OCI-LY7 (cell line): ENCODE data around the gene DRC7. TPM values are rescaled to one million over a fixed set of nuclear protein-coding genes. Genes with fewer than 3 reads are reported as not detected.

ENCODE experiments used
- BruUV-seq: library from RNA; stranded (reverse); fragments of 400-500 nt; replicated peaks from 2 replicates; lab custom pipeline; 2021; lab: Mats Ljungman, UMichigan
- CTCF ChIA-PET: fragments of 300-600 bp; sonication (Branson Sonifier 250); formaldehyde crosslinking; loops from one replicate; lab custom pipeline; 2022; ENCODE audit warnings: antibody characterized with exemption; ENCODE audit not compliant: unreplicated experiment; lab: Charles Lee
- POLR2A ChIA-PET: fragments of 300-600 bp; sonication (Branson Sonifier 250); formaldehyde crosslinking; loops from one replicate; lab custom pipeline; 2022; ENCODE audit warnings: antibody characterized with exemption; lab: Charles Lee
- DNase-seq: peaks from one replicate; pipeline ENCODE4 v3.0.0-alpha.2; 2015; ENCODE audit warnings: low spot score
- H2AFZ ChIP-seq: fragments of 200-600 bp; sonication (generic), shearing (Covaris generic); 2 replicates; pipeline ENCODE4 v1.6.1; 2014; ENCODE audit warnings: mild to moderate bottlenecking, antibody characterized with exemption, low read length, moderate library complexity
- H3K27ac ChIP-seq: fragments of 200-600 bp; sonication (generic); 2 replicates; pipeline ENCODE4 v1.5.1; 2014; ENCODE audit warnings: mixed run types, low read depth, mild to moderate bottlenecking, moderate library complexity, low read length, inconsistent platforms; ENCODE audit not compliant: poor library complexity, severe bottlenecking
- H3K36me3 ChIP-seq: fragments of 200-600 bp; sonication (generic); 2 replicates; pipeline ENCODE4 v1.6.1; 2014; ENCODE audit warnings: mild to moderate bottlenecking, antibody characterized with exemption, low read length, moderate library complexity, mixed read lengths; ENCODE audit not compliant: insufficient read depth
- H3K4me1 ChIP-seq: fragments of 200-600 bp; sonication (generic); 2 replicates; pipeline ENCODE4 v1.5.1; 2014; ENCODE audit warnings: mild to moderate bottlenecking, low read length; ENCODE audit not compliant: insufficient read depth, poor library complexity, severe bottlenecking
- H3K4me2 ChIP-seq: fragments of 200-600 bp; sonication (generic); 2 replicates; pipeline ENCODE4 v1.6.1; 2014; ENCODE audit warnings: mild to moderate bottlenecking, low read length
- H3K4me3 ChIP-seq: fragments of 200-600 bp; sonication (generic); 2 replicates; pipeline ENCODE4 v1.5.1; 2014; ENCODE audit warnings: mild to moderate bottlenecking, low read depth, low read length; ENCODE audit not compliant: poor library complexity, severe bottlenecking
- H3K79me2 ChIP-seq: fragments of 200-600 bp; sonication (generic); 2 replicates; pipeline ENCODE4 v1.6.1; 2016; ENCODE audit warnings: low read depth, mild to moderate bottlenecking, low read length, moderate library complexity, mixed read lengths; ENCODE audit not compliant: insufficient read depth
- H3K9me2 ChIP-seq: fragments of 200-600 bp; sonication (generic); 2 replicates; pipeline ENCODE4 v1.6.1; 2016; ENCODE audit warnings: mild to moderate bottlenecking, low read length, mixed read lengths; ENCODE audit not compliant: insufficient read depth
- H3K9me3 ChIP-seq: fragments of 200-600 bp; sonication (generic); 2 replicates; pipeline ENCODE4 v1.6.1; 2014; ENCODE audit warnings: mild to moderate bottlenecking, mixed run types, low read length, mixed read lengths
- H4K20me1 ChIP-seq: fragments of 200-600 bp; sonication (generic); 2 replicates; pipeline ENCODE4 v1.6.1; 2014; ENCODE audit warnings: mild to moderate bottlenecking, antibody characterized with exemption, low read length, moderate library complexity, mixed read lengths; ENCODE audit not compliant: insufficient read depth
- EZH2phosphoT487 ChIP-seq: fragments of 200-600 bp; sonication (generic); IDR thresholded peaks from 2 replicates; pipeline ENCODE4 v1.6.1; 2018; ENCODE audit warnings: low read depth, borderline replicate concordance, mild to moderate bottlenecking, mixed run types, antibody characterized with exemption, low read length, moderate library complexity, mixed read lengths
- intact Hi-C: fragments of 100-400 bp; cut with micrococcal nuclease; formaldehyde crosslinking; loops from one replicate; pipeline ENCODE4 v1.10.0; 2022; ENCODE audit not compliant: unreplicated experiment
- total RNA-seq, 2 experiments: library from RNA; depleted of rRNA in 1 of 2; stranded (reverse); fragments of >200 nt in 1 of 2; shearing (Covaris generic) in 1 of 2; gene quantifications; 2 replicates each; pipeline ENCODE4 v1.2.3, GENCODE V29; 2014 to 2022
- TF ChIP-seq, protein P1 (sequence below): fragments of 200-600 bp; sonication (generic); conservative IDR thresholded peaks from 2 replicates; pipeline ENCODE4 v1.5.1; 2014; ENCODE audit warnings: mild to moderate bottlenecking, antibody characterized with exemption, low read length, moderate library complexity, mixed read lengths

DRC7 gene
- total RNA-seq, 2 experiments from 2014 or later, result 0.44 to 0.46 TPM

DNA sequence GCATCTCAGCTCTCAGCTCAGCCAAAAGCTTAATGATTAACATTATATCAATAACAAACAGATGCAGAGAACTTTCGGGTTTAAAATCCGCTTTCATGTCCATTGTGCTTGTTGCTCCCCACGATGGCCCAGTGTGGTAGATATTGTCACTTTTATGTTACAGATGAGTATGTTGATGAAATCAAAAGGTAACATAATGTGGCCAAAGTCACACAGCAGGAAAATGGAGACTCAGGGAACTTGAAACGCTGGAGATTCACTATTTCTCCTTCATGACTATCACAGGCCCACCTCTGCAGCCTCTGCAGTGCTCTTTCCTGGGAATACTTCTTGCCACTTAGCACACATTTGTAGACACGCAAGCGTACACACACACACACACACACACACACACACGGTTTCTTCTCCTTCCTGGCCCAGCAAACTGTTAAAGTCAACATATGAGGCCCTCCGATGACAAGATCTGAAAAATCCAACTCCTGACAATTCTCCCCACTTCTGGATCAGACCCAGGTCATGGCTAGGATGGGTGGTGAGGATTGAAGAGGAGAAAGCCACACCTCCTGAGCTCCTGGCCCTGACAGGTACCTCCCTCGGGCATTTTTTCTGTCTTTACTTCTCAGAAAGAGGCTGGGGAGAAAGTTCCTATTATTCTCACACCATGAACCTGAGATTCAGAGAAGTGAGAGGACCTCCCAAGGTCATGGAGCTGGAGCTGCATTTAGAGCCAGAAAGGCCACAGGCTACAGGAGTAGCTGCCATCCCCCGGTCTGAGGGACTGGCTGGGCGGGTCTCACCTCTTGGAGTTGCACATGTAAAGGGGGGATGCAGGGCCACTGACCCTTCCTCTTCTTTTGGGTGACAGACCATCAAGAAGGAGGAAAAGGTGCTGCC, 9.7 kb downstream of the DRC7 start:
- H2AFZ ChIP-seq, result no peak overlapping the region
- no peak overlapping the region for H3K4me2 ChIP-seq
- H4K20me1 ChIP-seq, result no peaks in the 10 kb centered on the region
- H3K9me2 ChIP-seq, result no peaks in the 10 kb centered on the region
- H3K27ac ChIP-seq, result no peak overlapping the region
- no peak for TF ChIP-seq EZH2phosphoT487
- TF ChIP-seq, protein P1, sequence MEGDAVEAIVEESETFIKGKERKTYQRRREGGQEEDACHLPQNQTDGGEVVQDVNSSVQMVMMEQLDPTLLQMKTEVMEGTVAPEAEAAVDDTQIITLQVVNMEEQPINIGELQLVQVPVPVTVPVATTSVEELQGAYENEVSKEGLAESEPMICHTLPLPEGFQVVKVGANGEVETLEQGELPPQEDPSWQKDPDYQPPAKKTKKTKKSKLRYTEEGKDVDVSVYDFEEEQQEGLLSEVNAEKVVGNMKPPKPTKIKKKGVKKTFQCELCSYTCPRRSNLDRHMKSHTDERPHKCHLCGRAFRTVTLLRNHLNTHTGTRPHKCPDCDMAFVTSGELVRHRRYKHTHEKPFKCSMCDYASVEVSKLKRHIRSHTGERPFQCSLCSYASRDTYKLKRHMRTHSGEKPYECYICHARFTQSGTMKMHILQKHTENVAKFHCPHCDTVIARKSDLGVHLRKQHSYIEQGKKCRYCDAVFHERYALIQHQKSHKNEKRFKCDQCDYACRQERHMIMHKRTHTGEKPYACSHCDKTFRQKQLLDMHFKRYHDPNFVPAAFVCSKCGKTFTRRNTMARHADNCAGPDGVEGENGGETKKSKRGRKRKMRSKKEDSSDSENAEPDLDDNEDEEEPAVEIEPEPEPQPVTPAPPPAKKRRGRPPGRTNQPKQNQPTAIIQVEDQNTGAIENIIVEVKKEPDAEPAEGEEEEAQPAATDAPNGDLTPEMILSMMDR, result no peak
- ChIA-PET POLR2A (interaction anchor here (0.6 kb wide), 1 partner anchor 1997 kb away, joined by 3 read pairs; no protein-coding TSS in a partner anchor), CTCF (no interaction called here)
- H3K36me3 ChIP-seq, result no peaks in the 10 kb centered on the region
- H3K4me3 ChIP-seq, result no peak overlapping the region
- no TSS peak for BruUV-seq
- no peaks in the 10 kb centered on the region for H3K4me1 ChIP-seq
- DNase-seq, result no peak
- intact Hi-C loops, result no loop called here
- H3K9me3 ChIP-seq, result no peaks in the 10 kb centered on the region
- H3K79me2 ChIP-seq, result no peaks in the 10 kb centered on the region

DNA sequence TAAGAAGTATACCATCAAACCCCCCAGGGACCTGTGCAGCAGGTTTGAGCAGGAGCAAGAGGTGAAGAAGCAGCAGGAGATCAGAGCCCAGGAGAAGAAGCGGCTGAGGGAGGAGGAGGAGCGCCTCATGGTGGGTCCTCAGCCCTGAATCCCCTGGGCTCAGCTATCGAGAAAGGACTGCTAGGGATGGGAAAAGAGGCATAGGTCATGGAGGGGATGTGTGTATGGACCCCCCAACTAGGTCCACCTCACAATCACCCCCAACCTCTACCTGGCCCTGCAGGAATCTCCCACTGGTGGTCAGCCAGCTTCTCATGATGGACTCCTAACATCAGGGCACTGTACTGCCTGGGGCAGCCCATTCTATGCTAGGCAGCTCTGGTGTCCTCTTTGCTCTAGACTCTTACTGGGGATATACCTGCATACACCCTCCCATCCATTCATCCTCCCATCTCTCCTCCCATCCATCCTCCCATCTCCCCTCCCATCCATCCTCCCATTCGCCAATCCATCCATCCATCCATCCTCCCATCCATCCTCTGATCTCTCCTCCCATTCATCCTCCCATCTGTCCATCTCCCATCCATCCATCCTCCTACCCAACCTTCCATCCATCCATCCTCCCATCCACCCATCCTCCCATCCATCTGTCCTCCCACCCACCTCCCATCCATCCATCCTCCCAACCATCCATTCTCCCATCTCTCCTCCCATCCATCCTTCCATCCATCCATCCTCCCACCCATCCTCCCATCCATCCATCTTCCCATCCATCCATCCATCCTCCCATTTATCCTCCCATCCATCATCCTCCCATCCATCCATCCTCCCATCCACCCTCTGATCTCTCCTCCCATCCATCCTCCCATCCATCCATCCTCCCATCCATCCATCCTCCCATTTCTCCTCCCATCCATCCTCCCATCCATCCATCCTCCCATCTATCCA, 10.6 kb downstream of the DRC7 start:
- Histone ChIP-seq H3K9me2 (no peaks in the 10 kb centered on the region), H3K79me2 (no peaks in the 10 kb centered on the region), H3K4me1 (no peaks in the 10 kb centered on the region), H3K9me3 (no peaks in the 10 kb centered on the region), H3K4me2 (no peak overlapping the region), H4K20me1 (no peaks in the 10 kb centered on the region), H3K27ac (no peak overlapping the region), H2AFZ (no peak overlapping the region), H3K4me3 (no peak overlapping the region), H3K36me3 (no peaks in the 10 kb centered on the region)
- TF ChIP-seq EZH2phosphoT487, result no peak
- TF ChIP-seq, protein P1, result no peak
- no TSS peak for BruUV-seq
- intact Hi-C loops, result no loop called here
- ChIA-PET CTCF (no interaction called here), POLR2A (interaction anchor here (0.6 kb wide), 1 partner anchor 1996 kb away, joined by 3 read pairs; no protein-coding TSS in a partner anchor)
- DNase-seq, result no peak
